Measurements from ENCODE around the gene ZNF778.

- TF ChIP-seq CTCF (IDR thresholded peaks at IDR 0.05; ENCODE audit: insufficient read depth, low read length) = no peak
- TF ChIP-seq REST (IDR thresholded peaks at IDR 0.05; ENCODE audit: insufficient replicate concordance, low read depth) = no peak
- TF ChIP-seq POLR2AphosphoS5 (IDR thresholded peaks at IDR 0.05; ENCODE audit: low read depth) = no peak
These were observed 67.9 kb downstream of the ZNF778 start for GRCh38 chr16:89285381-89285780.

Measured in HL-60 (cell line).